Activated CD4-positive, alpha-beta T cell treated with anti-CD3 and anti-CD28 coated beads for 36 hours (primary cell): ENCODE results near the gene INHBB. TPM values are rescaled to one million over a fixed set of nuclear protein-coding genes. Genes with fewer than 3 reads are reported as not detected.
"Not testable (repeated sequence)": the region's sequence is repeated elsewhere in the genome, so short reads cannot be mapped to it uniquely, and the experiment has no call there.

Experiments used
- ATAC-seq: fragments of 200-7000 bp; cut with Tn5 transposase; one replicate; pipeline ENCODE4 v1.10.0; 2021; ENCODE audit warnings: mild to moderate bottlenecking, moderate library complexity
- CTCF ChIA-PET: fragments of 350-600 bp; sonication (Branson Sonifier 250); formaldehyde crosslinking; loops from one replicate; lab custom pipeline; 2021; ENCODE audit warnings: antibody characterized with exemption; lab: Charles Lee
- POLR2A ChIA-PET: fragments of 350-600 bp; sonication (Branson Sonifier 250); formaldehyde crosslinking; loops from one replicate; lab custom pipeline; 2021; ENCODE audit warnings: antibody characterized with exemption, inconsistent platforms; lab: Charles Lee
- DNase-seq: peaks from one replicate; pipeline ENCODE4 v3.0.0-alpha.2; 2020
- H3K27ac Mint-ChIP-seq: one replicate; pipeline ENCODE4 v1.8.0; 2021; ENCODE audit warnings: mixed read lengths
- H3K27me3 Mint-ChIP-seq: one replicate; pipeline ENCODE4 v1.8.0; 2021; ENCODE audit warnings: mixed read lengths
- H3K36me3 Mint-ChIP-seq: one replicate; pipeline ENCODE4 v1.8.0; 2021; ENCODE audit warnings: low read depth, mixed read lengths
- H3K4me1 Mint-ChIP-seq: one replicate; pipeline ENCODE4 v1.8.0; 2021; ENCODE audit warnings: mixed read lengths
- H3K4me3 Mint-ChIP-seq: one replicate; pipeline ENCODE4 v1.8.0; 2021; ENCODE audit warnings: mild to moderate bottlenecking, moderate library complexity, mixed read lengths
- H3K9me3 Mint-ChIP-seq: one replicate; pipeline ENCODE4 v1.8.0; 2021; ENCODE audit warnings: low read depth, mixed read lengths
- intact Hi-C, 2 experiments: fragments of 100-400 bp; cut with DNase I in 1 of 2; cut with micrococcal nuclease in 1 of 2; formaldehyde crosslinking; loops; one replicate each; pipeline versions ENCODE4 v1.14.2 to v1.15.1; 2022 to 2024; cut with DNase I, micrococcal nuclease
- total RNA-seq, 2 experiments: library from RNA; stranded (reverse); gene quantifications; one replicate each; pipeline ENCODE4 v1.2.3, GENCODE V29; 2021

The INHBB gene
- total RNA-seq, 2 experiments from 2014 or later: not detected

DNA sequence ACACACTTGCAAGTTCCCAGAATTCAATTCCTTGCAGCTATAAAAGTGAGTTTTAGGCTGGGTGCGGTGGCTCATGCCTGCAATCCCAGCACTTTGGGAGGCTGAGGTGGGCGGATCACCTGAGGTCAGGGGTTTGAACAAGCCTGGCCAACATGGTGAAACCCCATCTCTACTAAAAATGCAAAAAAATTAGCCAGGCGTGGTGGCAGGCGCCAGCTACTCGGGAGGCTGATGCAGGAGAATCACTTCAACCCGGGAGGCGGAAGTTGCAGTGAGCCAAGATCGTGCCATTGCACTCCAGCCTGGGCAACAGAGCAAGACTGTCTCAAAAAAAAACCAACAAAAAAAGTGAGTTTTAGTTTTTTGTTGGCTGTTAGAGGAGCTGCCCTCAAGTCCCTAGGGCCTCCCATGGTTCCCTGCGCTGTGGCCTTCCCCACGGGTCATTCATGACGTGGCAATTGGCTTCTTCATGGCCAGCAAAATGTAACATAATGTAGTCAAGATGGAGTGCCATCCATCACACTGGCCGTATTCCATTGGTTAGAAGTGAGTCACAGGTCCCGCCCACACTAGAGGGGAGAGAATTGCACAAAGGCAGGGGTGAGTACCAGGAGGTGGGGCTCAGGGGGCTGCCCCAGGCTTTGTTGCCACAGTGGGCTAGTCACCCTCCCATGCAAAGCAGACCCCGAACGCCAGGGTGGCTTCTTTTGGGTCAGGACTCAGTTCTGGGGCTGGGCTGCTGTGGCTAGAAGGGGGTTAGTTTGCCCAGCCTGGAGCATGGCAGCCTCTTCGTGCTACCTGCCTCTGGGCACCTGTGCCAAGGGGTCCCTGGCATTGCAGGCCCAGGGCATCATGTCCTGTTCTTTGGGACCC, 37.7 kb upstream of the INHBB start:
- Mint-ChIP-seq H3K27me3 (no peaks in the 10 kb centered on the region), H3K4me1 (peaks cover 7% of the 10 kb centered on the region), H3K4me3 (no peak overlapping the region), H3K9me3 (no peaks in the 10 kb centered on the region), H3K27ac (no peak overlapping the region), H3K36me3 (no peaks in the 10 kb centered on the region)
- intact Hi-C loops: no loop called here
- ChIA-PET POLR2A (no interaction called here), CTCF (interaction anchor here (0.7 kb wide), 1 partner anchor 18 kb away, joined by 4 read pairs; no protein-coding TSS in a partner anchor)
- DNase-seq: peak; percentile 29
- no peak for ATAC-seq

DNA sequence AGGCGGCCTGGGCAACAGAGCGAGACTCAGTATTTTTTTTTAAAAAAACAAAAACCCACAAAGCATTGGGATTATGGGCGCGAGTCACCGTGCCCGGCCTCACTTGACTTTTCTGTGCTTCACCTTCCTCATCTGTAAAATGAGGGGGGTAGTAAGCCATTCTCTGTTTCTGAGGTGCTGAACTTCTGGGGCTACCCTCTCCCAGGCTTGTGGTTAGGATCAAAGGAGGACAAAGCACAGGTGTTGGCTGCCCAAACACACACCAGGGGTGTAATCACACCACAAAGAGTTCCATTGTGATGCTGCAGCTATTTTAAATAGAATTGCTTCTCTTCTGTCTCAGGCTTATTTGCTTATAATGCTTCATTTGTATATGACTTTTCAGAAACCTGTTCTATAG, 35.8 kb upstream of the INHBB start:
- POLR2A ChIA-PET: interaction anchor here (0.7 kb wide), 1 partner anchor 1884 kb away, joined by 3 read pairs; no protein-coding TSS in a partner anchor
- Mint-ChIP-seq H3K9me3 (no peaks in the 10 kb centered on the region), H3K27ac (no peak overlapping the region), H3K36me3 (no peaks in the 10 kb centered on the region), H3K4me3 (no peak overlapping the region), H3K27me3 (no peaks in the 10 kb centered on the region), H3K4me1 (peaks cover 25% of the 10 kb centered on the region)
- CTCF ChIA-PET: no interaction called here
- intact Hi-C loops: loop anchor here (5.0 to 10.0 kb wide), 2 partner anchors 78 to 485 kb away; no protein-coding TSS in a partner anchor
- DNase-seq (no peak), ATAC-seq (no peak)

DNA sequence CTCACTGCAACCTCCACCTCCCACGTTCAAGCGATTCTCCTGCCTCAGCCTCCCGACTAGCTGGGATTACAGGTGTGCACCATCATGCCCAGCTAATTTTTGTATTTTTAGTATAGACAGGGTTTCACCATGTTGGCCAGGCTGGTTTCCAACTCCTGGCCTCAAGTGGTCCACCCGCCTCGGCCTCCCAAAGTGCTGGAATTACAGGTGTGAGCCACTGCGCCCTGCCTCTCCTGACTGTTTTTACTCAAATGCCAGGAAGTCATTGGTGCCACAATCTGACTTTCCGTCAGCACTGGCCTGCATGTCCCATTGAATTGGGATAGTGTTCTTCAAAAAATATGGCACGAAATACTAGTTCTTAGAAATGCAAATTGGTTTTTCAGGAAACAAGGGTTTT, 35.1 kb upstream of the INHBB start:
- ATAC-seq, DNase-seq, POLR2A ChIA-PET, H3K27me3 Mint-ChIP-seq, H3K4me3 Mint-ChIP-seq, H3K36me3 Mint-ChIP-seq, H3K27ac Mint-ChIP-seq, H3K9me3 Mint-ChIP-seq: not testable (repeated sequence)
- peaks cover 26% of the 10 kb centered on the region for H3K4me1 Mint-ChIP-seq
- CTCF ChIA-PET: interaction anchor here (1.2 to 4.8 kb wide), 4 partner anchors 9 to 135 kb away, joined by 3 to 68 read pairs (median 16); no protein-coding TSS in a partner anchor
- intact Hi-C loops: loop anchor here (5.0 to 10.0 kb wide), 2 partner anchors 79 to 486 kb away; no protein-coding TSS in a partner anchor

DNA sequence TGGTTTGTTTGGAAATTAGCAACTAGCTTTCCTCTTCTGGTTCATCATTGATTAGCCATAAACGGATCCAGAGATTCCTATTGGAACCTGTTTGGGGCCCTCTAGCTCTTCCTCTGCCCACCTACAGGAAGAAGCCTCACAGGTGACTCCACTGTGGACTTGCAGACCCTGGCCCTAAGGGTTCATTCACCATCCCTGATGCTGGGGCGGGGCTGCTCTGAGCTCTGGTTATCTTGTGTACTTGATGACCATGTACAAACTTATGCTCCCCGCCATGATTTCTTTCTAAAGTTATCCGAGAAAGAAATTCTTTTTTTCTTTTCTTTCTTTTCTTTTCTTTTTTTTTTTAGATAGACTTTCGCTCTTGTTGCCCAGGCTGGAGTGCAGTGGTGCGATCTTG, 33.9 kb upstream of the INHBB start:
- Mint-ChIP-seq H3K4me1 (peaks cover 26% of the 10 kb centered on the region), H3K27ac (no peak overlapping the region), H3K27me3 (no peaks in the 10 kb centered on the region), H3K4me3 (no peak overlapping the region), H3K9me3 (no peaks in the 10 kb centered on the region), H3K36me3 (no peaks in the 10 kb centered on the region)
- intact Hi-C loops: loop anchor here (2.0 to 10.0 kb wide), 5 partner anchors 80 to 671 kb away; no protein-coding TSS in a partner anchor
- ChIA-PET CTCF (interaction anchor here (0.6 to 4.8 kb wide), 17 partner anchors 10 to 1998 kb away, joined by 3 to 68 read pairs (median 5); no protein-coding TSS in a partner anchor), POLR2A (no interaction called here)
- DNase-seq (no peak), ATAC-seq (no peak)

DNA sequence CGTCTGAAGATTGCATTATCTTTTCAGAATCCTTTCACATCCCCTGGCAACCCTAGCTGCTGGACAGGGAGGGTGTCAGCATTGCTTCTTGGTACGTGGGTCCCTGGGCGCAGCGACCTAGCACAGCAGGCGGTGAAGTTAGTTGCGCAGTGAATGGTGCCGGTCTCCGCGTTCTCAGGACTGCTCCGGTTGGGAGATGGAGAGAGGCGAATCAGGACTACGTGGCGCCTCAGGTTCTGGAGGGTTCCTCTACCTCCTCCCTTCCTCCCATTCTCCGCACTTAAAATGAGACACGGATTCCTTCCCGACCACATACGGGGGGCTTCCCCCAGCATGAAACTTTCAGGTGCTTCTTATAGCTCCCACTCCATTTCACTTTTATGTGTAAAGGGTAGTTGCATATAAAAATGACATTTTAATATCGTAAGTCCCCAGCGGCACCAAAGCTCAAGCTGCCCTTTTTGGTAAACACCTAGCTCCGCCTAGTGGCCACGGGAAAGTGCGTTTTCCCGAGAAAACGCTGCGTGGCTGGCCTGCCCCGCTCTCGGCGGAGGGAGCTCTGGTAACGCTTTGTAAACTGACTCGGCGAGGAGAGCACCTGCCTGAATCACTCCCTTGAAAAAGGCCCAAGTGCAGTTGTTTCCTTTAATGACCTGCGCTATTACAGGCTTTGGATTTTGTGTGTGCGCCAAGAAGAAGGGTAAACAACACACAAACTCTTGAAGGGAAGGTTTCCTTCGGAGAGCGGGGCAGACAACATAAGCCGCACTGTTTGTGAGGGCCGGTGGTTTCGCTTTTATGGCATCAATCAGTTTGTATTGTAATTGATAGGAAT, 32.9 kb upstream of the INHBB start:
- CTCF ChIA-PET: interaction anchor here (0.6 to 4.8 kb wide), 41 partner anchors 11 to 1166 kb away, joined by 3 to 68 read pairs (median 4); partner anchors contain the start of gene RALB
- ATAC-seq (peak; percentile 83), DNase-seq (peak; percentile 90)
- no peaks in the 10 kb centered on the region for H3K36me3 Mint-ChIP-seq
- H3K4me3 Mint-ChIP-seq: peak overlapping the region; percentile 53
- peaks cover 26% of the 10 kb centered on the region for H3K4me1 Mint-ChIP-seq
- POLR2A ChIA-PET: interaction anchor here (0.6 to 0.7 kb wide), 3 partner anchors 61 to 300 kb away, joined by 3 read pairs; partner anchors contain the start of genes EPB41L5 and RALB
- no peaks in the 10 kb centered on the region for H3K9me3 Mint-ChIP-seq
- H3K27ac Mint-ChIP-seq: peak overlapping the region; percentile 29
- H3K27me3 Mint-ChIP-seq: no peaks in the 10 kb centered on the region
- intact Hi-C loops: loop anchor here (1.0 to 10.0 kb wide), 11 partner anchors 61 to 672 kb away; partner anchors contain the start of genes RALB (in 1 of the 2) and TMEM185B (in 1 of the 2)

DNA sequence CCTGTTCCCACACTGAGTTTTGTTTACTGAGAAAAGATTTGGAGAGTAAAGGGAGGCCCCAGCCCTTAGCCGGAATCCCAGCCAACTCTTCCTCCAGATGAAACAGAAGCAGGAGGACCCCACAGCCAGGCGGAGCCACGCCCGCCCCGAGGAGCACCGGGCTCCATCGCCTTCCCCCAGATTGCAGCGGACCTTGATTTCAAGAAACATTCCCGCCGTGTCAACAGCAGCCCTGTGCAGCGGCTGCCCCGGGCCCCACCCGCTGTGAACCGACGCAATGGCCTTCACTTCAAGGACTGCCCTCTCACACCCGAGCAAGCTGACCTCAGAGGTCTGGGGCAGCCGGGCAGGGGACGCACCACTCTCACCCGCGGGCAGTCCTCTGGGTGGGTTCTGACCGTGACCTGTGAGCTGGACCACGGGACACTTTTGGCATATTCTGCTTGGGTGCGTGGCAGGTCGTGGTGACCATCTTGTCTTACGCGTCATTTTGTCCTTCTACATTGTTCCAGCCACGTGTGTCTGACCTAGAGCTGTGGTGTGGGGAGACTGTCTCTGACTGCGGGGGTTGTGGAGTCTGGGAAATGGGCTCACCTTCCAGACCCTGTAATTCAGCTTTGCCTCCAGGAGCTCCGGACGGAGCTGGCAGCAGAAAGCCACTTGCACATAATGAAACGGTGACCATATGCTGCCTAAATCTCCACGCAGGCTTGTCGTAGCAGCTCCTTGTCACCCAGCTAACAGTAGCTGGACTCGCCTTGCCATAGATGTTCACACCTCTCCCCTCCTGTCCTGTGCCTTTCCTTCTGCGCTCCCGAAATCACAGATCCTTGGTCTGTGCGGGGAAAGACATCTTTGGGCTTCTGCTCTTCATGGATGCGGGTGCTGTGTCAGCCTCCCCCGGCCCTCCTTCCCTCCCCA, 32.0 kb upstream of the INHBB start:
- intact Hi-C loops: loop anchor here (1.0 to 10.0 kb wide), 11 partner anchors 62 to 673 kb away; partner anchors contain the start of genes RALB (in 1 of the 2) and TMEM185B (in 1 of the 2)
- Mint-ChIP-seq H3K27me3 (no peaks in the 10 kb centered on the region), H3K27ac (no peak overlapping the region), H3K36me3 (no peaks in the 10 kb centered on the region), H3K4me3 (peak overlapping the region; percentile 53), H3K9me3 (no peaks in the 10 kb centered on the region), H3K4me1 (peaks cover 26% of the 10 kb centered on the region)
- ChIA-PET CTCF (interaction anchor here (0.8 to 4.8 kb wide), 39 partner anchors 10 to 1166 kb away, joined by 3 to 68 read pairs (median 4); partner anchors contain the start of gene RALB), POLR2A (interaction anchor here (0.7 to 1.1 kb wide), 2 partner anchors 137 to 566 kb away, joined by 3 to 4 read pairs; no protein-coding TSS in a partner anchor)
- ATAC-seq (no peak), DNase-seq (no peak)

DNA sequence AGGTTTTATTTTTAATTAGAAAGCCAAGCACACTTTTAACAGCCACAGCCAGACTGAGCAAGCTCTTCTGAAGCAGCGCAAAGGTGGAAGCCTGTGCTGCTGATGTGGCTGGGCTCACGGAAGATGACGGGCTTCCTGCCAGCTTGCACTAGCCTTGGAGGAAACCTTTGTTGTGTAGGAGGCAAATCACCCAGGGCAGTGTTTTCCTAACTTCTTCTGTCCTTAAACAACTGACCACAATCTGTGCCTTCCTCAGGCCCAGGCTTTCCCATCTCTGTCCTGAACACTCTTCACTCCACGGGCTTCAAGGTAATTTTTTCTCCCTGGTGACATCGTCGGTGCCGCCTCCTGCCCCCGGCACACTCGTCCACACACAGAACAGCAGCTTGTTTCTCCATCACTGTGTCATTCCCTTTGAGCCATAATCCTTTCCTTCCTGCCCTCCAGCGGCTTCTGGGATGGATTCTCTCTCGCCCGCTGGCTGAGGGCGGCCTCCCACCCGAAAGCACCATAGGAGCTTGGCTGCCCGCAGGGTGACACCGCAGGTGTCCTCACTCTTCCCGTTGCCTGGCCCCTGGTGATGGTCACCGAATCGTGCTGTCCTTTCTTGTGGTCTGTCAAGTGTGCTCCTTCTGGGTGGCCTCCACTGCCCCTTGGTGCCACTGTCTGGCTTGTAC, 31.1 kb upstream of the INHBB start:
- Mint-ChIP-seq H3K4me1 (peaks cover 26% of the 10 kb centered on the region), H3K4me3 (no peak overlapping the region), H3K9me3 (no peaks in the 10 kb centered on the region), H3K36me3 (no peaks in the 10 kb centered on the region), H3K27ac (no peak overlapping the region), H3K27me3 (no peaks in the 10 kb centered on the region)
- ChIA-PET CTCF (interaction anchor here (0.8 to 4.8 kb wide), 8 partner anchors 9 to 363 kb away, joined by 3 to 68 read pairs (median 4); no protein-coding TSS in a partner anchor), POLR2A (interaction anchor here (1.1 kb wide), 1 partner anchor 567 kb away, joined by 4 read pairs; no protein-coding TSS in a partner anchor)
- intact Hi-C loops: loop anchor here (5.0 to 10.0 kb wide), 2 partner anchors 83 to 490 kb away; no protein-coding TSS in a partner anchor
- no peak for ATAC-seq
- peak; percentile 53 for DNase-seq

DNA sequence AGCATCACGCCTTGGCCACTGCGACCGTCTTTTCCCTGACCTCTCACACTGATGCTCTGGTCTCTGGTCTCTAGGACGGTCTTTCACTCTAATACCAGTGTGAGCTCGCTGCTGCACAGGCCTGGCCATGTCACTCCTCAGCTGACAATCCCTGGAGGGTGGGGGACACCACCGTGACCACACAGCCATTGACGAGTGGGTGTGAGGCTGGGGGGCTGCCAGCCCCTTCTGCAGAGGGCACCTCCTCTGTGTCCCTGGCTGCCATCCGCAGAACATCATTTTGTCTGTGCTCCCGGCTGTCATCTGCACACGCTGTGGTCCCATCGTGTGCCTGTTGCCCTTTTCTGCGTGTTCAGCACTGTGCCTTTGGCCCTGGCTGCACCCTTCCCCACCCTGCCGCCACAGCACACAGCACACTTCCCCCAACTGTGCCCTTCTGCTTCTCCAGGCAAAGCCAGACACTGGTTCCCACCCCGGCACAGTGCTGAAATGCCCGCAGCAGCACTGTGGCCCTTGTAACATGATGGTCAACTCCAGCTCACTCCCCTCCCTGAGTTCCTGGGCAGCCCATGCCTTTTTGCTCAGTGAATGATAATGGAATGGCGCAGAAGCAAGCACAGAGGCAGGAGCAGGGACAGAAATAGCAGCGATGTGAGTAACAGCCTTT, 30.4 kb upstream of the INHBB start:
- Mint-ChIP-seq H3K4me3 (no peak overlapping the region), H3K36me3 (no peaks in the 10 kb centered on the region), H3K27me3 (no peaks in the 10 kb centered on the region), H3K9me3 (no peaks in the 10 kb centered on the region), H3K27ac (no peak overlapping the region), H3K4me1 (peaks cover 26% of the 10 kb centered on the region)
- ATAC-seq (no peak), DNase-seq (no peak)
- ChIA-PET CTCF (interaction anchor here (1.4 to 4.8 kb wide), 3 partner anchors 32 to 206 kb away, joined by 4 to 68 read pairs (median 25); no protein-coding TSS in a partner anchor), POLR2A (no interaction called here)
- intact Hi-C loops: loop anchor here in 1 of 2 experiments (10.0 kb wide), 1 partner anchor 491 kb away; no protein-coding TSS in a partner anchor

DNA sequence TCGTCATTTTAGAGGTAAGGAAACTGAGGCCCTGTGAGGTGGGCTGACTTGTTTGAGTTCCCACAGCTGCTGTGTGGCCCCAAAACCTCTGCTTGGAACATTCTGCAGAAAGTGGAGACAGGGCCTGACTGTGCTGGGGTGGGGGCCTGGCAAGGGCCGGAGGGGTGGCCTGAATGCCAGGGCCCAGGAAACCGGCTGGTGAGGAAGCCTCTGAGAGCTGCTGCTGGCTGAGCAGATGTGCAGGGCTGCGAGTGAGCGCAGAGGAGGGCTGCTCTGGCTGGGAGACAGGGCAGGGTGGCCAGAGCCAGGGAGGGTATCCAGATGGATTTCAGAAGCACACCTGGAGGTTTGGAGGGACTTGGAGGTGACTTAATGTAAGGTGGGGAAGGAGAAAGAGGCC, 29.9 kb upstream of the INHBB start:
- Mint-ChIP-seq H3K27ac (no peak overlapping the region), H3K9me3 (no peaks in the 10 kb centered on the region), H3K27me3 (no peaks in the 10 kb centered on the region), H3K4me1 (peaks cover 26% of the 10 kb centered on the region), H3K36me3 (no peaks in the 10 kb centered on the region), H3K4me3 (no peak overlapping the region)
- ChIA-PET CTCF (no interaction called here), POLR2A (no interaction called here)
- no peak for ATAC-seq
- intact Hi-C loops: loop anchor here in 1 of 2 experiments (10.0 kb wide), 1 partner anchor 491 kb away; no protein-coding TSS in a partner anchor
- no peak for DNase-seq
